GM20000 (cell line): Measurements from ENCODE around the gene SLC2A2.

Experiments
- DNase-seq: peaks from one replicate; pipeline ENCODE4 v3.0.0; 2012; ENCODE audit warnings: low spot score
- TF ChIP-seq, protein P1 (sequence below): IDR thresholded peaks from 2 replicates; pipeline ENCODE4 v1.5.1; 2012; ENCODE audit warnings: mild to moderate bottlenecking, control low read depth; ENCODE audit errors: extremely low read depth, missing control alignments

Gene SLC2A2

DNA sequence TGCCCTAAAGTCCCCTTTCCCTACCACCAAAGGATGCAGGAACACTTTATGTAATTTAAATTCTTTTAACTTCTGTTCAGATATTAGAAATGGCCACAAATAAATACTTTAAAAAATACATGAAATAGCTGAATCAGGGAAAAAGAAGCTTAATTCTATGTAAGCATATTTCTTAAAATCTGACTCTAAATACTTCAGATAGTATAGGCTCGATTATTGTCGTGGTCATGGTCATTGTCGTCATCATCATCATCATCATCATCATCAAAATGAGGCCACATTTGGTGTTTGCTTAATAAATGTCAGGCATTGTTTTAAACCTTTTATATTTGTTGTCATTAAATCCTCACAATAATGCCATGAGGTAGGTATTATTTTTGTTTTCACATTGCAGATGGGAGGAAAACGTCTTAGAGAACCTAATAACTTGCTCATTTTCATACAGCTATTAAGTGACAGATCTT, 14.6 kb downstream of the SLC2A2 start:
- TF ChIP-seq, protein P1, sequence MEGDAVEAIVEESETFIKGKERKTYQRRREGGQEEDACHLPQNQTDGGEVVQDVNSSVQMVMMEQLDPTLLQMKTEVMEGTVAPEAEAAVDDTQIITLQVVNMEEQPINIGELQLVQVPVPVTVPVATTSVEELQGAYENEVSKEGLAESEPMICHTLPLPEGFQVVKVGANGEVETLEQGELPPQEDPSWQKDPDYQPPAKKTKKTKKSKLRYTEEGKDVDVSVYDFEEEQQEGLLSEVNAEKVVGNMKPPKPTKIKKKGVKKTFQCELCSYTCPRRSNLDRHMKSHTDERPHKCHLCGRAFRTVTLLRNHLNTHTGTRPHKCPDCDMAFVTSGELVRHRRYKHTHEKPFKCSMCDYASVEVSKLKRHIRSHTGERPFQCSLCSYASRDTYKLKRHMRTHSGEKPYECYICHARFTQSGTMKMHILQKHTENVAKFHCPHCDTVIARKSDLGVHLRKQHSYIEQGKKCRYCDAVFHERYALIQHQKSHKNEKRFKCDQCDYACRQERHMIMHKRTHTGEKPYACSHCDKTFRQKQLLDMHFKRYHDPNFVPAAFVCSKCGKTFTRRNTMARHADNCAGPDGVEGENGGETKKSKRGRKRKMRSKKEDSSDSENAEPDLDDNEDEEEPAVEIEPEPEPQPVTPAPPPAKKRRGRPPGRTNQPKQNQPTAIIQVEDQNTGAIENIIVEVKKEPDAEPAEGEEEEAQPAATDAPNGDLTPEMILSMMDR, result no peak
- DNase-seq, result no peak

DNA sequence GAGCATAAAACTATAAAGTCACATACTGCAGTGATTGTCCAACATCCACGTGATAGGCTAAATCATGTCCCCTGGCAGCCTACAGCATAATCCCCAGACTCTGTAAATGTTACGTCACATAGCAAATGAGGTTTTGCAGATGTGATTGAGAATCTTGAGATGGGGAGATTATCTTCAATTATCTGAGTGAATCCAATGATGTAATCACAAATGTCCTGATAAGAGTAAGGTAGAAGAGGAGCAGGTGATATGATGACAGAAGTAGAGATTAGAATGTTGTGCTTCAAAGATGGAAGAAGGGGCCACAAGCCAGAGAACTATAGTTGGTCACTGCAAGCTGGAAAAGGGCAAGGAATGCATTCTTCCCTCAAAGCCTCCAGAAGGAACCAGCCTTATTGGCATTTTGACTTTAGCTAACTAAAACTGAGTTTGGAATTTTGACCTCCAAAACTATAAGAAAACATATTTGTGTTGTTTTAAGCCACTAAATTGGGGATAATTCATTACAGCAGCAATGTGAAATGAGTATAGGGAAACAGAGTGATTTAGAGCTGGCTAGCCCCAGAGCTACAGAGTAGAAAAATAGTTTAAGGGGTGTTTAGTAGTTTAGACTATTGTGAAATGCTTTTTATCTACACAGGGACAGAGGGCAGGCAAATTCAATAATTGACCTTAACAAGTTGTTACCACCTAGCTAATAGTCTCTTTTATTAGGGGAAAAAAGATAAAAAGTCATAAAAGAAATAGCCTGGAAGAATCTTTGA, 15.2 kb downstream of the SLC2A2 start:
- TF ChIP-seq, protein P1, result no peak
- no peak for DNase-seq

DNA sequence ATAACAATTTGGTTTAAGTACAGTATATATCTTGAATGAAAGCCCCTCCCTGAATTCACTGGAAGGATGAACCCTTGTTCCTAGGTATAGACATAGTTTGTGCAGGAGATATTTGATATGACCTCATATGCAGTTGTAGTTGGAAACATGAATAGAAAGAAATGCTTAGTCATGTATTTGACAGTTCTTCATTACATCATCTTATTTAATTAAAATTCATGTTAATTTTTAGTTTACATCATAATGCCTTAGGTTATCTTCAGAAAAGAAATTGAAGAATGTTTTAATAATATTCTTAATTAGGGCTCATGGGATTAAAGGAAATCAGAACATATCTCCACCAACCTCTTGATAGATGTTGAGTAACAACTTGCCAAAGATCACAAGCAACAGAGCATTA, 19.2 kb downstream of the SLC2A2 start:
- no peak for DNase-seq
- TF ChIP-seq, protein P1, result no peak

DNA sequence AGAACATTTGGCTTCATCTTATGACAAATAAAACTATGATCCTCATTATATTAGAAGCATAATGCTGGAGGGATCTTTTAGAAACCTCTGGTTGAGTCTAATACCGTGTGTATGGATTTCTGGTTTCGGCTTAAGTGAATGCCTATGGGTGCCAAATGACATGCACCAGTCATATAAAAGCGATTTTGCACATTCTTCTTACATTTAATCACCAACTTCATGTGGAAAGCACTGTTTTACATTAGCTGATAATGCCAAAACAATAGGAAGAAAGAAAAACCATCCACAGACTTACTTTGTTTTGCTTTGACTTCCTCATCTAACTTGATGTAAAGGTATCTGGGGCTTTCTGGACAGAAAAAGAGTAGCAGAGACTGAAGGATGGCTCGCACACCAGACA, 20.9 kb downstream of the SLC2A2 start:
- DNase-seq, result no peak
- TF ChIP-seq, protein P1, result no peak

DNA sequence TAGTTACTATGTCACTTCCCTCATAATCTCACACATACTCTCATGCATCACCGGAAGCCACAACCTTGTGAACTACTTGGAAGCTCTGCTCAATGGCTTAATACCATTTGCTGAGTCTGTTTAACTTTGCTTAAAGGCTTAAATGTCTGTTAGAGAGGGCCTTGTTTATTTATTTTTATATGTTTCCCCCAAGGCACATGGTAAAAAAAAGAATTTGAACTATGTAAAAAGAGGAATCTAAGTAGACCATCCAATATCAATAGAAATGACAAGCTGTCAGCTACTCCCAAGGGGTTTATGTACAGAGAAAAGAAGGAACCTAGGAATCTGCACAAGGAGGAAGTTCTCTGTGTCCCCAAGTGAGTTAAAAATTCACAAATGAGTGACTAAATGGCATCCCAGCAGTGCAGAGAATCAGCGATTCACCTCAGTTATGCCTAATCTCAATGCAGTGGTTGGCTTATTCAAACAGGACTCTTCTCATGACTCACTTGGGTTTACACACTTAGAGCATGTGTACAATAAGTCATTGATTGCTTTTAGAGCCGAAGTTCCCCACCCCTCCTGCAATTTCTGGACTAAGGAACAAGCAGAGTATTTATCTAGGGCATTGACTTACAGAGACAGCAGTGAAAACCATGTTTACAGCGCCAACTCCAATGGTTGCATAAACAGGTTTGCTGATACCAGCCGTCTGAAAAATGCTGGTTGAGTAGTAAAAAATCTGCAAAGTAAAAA, 24.4 kb downstream of the SLC2A2 start:
- TF ChIP-seq, protein P1, result no peak
- no peak for DNase-seq

DNA sequence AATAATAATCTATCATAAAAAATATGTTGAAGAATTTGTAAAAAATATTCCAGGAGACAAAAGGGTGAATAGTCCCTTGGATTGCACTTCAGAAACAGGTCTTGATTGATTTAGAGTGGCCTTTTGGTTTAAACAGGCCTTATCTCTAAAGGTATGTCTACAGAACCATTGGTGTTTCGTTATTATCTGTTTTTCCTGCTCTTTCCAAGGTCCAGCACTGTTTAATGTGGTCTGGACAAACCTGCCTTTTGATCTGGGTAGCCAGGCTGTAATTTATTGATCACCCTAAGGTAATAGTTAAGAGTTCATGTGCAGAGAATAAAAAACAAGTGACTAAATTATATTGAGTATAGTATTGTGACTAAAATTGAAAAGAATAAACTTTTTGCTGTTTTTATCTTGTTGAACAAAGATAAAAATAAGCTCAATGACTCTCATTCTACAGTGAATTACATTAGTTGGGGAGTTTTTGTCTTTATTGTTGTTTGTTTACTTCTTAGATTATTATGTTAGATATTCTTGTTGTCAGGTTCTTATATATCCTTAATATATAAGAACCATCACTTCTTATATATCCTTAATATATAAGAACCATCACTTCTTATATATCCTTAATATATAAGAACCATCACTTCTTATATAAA, 25.1 kb downstream of the SLC2A2 start:
- DNase-seq, result no peak
- TF ChIP-seq, protein P1, result no peak

DNA sequence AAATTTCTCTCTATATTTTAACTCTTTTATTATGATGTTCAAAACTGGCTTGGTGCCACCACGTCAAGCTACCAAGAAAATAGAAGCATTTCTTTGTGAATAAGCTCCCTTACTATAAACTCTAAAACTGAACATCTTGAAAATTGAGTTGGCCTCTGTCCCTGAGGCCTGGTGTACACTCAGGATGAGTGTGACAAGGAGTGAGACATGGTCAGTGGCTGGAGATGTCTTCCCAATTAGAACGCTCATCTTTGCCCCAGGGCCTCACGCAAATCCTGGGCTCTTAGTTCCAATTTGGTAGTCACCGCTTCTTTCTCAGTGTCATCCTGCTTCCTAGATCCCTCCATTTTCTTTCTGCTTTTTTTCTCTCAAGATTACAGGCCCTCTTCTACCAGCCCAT, 26.2 kb downstream of the SLC2A2 start:
- DNase-seq, result no peak
- TF ChIP-seq, protein P1, result no peak
